Stimulated activated effector memory CD8-positive, alpha-beta T cell treated with anti-CD3 and anti-CD28 coated beads, Interleukin-12 subunit alpha, Interleukin-12 subunit beta, amount 100 ng/mL, for 72 hours (primary cell): ENCODE data around the gene ARMC5.
A peak's percentile ranks its signal among the peaks of the same experiment; 100 is the strongest.

Experiments used
- ATAC-seq: fragments of 150-1000 bp; cut with Tn5 transposase; 2 replicates; pipeline ENCODE4 v1.10.0; 2021
- DNase-seq, 2 donors: peaks; one replicate each; pipeline ENCODE4 v3.0.0; 2021 to 2022; ENCODE audit warnings: low spot score in 2 of 2
- H3K27ac Mint-ChIP-seq: one replicate; pipeline ENCODE4 v1.8.0; 2022; ENCODE audit warnings: mild to moderate bottlenecking, mixed read lengths
- H3K36me3 Mint-ChIP-seq: one replicate; pipeline ENCODE4 v1.8.0; 2022; ENCODE audit warnings: mild to moderate bottlenecking, mixed read lengths
- H3K4me1 Mint-ChIP-seq: one replicate; pipeline ENCODE4 v1.8.0; 2022; ENCODE audit warnings: mixed read lengths
- H3K4me3 Mint-ChIP-seq: one replicate; pipeline ENCODE4 v1.8.0; 2022; ENCODE audit warnings: mild to moderate bottlenecking, mixed read lengths
- H3K9me3 Mint-ChIP-seq: one replicate; pipeline ENCODE4 v1.8.0; 2022; ENCODE audit warnings: mixed read lengths

ARMC5 gene

GRCh38 chr16:31451681-31452351 lies 7.5 kb upstream of the ARMC5 start:
- no peaks in the 10 kb centered on the region for H3K9me3 Mint-ChIP-seq
- DNase-seq = no peak
- H3K4me1 Mint-ChIP-seq = peaks cover 33% of the 10 kb centered on the region
- H3K27ac Mint-ChIP-seq = peak overlapping the region; percentile 78
- no peak overlapping the region for H3K4me3 Mint-ChIP-seq
- H3K36me3 Mint-ChIP-seq = peaks cover 19% of the 10 kb centered on the region
- ATAC-seq = peak; percentile 39

GRCh38 chr16:31452631-31453106 lies 6.6 kb upstream of the ARMC5 start:
- no peak overlapping the region for H3K27ac Mint-ChIP-seq
- no peaks in the 10 kb centered on the region for H3K9me3 Mint-ChIP-seq
- no peak overlapping the region for H3K4me3 Mint-ChIP-seq
- peaks cover 39% of the 10 kb centered on the region for H3K4me1 Mint-ChIP-seq
- no peak for ATAC-seq
- no peak for DNase-seq
- H3K36me3 Mint-ChIP-seq = peaks cover 28% of the 10 kb centered on the region

DNA sequence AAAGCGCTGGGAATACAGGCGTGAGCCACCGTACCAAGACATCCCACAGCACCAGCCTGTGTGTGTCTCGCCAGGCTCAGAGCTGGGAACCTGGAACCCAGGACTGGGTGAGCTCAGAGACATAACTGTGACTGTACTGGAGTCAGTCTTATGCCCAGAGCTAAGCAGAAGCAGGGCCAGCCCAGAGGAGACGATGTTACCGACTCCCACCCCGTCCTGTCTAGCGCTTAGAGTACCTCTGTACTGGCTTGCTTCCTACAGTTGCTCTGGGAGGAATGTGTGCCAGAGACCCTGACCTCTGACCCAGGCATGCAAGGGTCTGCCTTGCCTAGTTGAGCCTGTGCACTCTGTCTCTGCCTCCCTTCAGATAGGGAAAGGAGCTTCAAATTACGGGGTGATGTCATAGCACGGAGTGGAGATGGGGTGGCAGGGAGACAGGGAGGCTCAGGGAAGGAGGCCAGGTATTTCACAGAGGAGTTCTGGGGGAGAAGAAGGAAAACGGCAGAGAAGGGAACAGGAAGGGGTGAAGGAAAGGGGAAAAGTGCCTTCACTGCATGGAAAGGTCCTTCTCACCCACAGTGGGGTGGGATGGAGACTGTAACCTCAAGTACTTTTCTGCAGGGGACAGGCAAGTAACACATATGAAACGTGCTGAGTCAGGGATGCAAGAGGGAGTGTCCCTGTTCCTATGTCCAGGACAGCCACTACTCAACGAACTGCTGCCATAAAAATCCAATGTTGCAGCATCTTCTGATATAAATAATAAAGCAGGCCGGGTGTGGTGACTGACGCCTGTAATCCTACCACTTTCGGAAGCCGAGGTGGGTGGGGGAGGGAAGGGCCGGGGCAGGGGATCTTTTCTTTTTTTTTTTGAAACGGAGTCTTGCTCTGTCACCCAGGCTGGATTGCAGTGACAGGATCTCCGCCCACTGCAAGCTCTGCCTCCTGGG lies 5.8 kb upstream of the ARMC5 start:
- ATAC-seq (no peak), DNase-seq (no peak)
- Mint-ChIP-seq H3K36me3 (peaks cover 36% of the 10 kb centered on the region), H3K4me3 (no peak overlapping the region), H3K27ac (peak overlapping the region; percentile 86), H3K9me3 (no peaks in the 10 kb centered on the region), H3K4me1 (peaks cover 45% of the 10 kb centered on the region)

- H3K4me3 Mint-ChIP-seq = peak overlapping the region; percentile 84
- H3K4me1 Mint-ChIP-seq = peaks cover 53% of the 10 kb centered on the region
- peaks cover 53% of the 10 kb centered on the region for H3K36me3 Mint-ChIP-seq
- peak overlapping the region; percentile 81 for H3K27ac Mint-ChIP-seq
- DNase-seq (no peak), ATAC-seq (no peak)
- H3K9me3 Mint-ChIP-seq = no peaks in the 10 kb centered on the region
These were observed 3.5 kb upstream of the ARMC5 start for GRCh38 chr16:31455601-31456314.

GRCh38 chr16:31456988-31457360 lies 2.3 kb upstream of the ARMC5 start:
- peaks cover 54% of the 10 kb centered on the region for H3K4me1 Mint-ChIP-seq

GRCh38 chr16:31458073-31458843 lies 1.0 kb upstream of the ARMC5 start:
- Mint-ChIP-seq H3K36me3 (peaks cover 63% of the 10 kb centered on the region), H3K9me3 (no peaks in the 10 kb centered on the region), H3K27ac (peak overlapping the region; percentile 98), H3K4me1 (peaks cover 58% of the 10 kb centered on the region), H3K4me3 (peak overlapping the region; percentile 84)
- DNase-seq (peak; percentile 45 to 82), ATAC-seq (peak; percentile 2)

More at GRCh38 chr16:31456988-31457360, 2.3 kb upstream of the ARMC5 start:
- ATAC-seq (no peak), DNase-seq (no peak)
- Mint-ChIP-seq H3K4me3 (peak overlapping the region; percentile 84), H3K27ac (no peak overlapping the region), H3K36me3 (peaks cover 53% of the 10 kb centered on the region), H3K9me3 (no peaks in the 10 kb centered on the region)

GRCh38 chr16:31459687-31460581 lies 633 bp downstream of the ARMC5 start:
- H3K36me3 Mint-ChIP-seq = peaks cover 71% of the 10 kb centered on the region
- peak; percentile 87 for ATAC-seq
- peak overlapping the region; percentile 98 for H3K27ac Mint-ChIP-seq
- H3K4me1 Mint-ChIP-seq = peaks cover 52% of the 10 kb centered on the region
- peak overlapping the region; percentile 84 for H3K4me3 Mint-ChIP-seq
- no peaks in the 10 kb centered on the region for H3K9me3 Mint-ChIP-seq
- DNase-seq = peak; percentile 100

GRCh38 chr16:31460582-31461002 lies 1.3 kb downstream of the ARMC5 start:
- DNase-seq = no peak
- peak overlapping the region; percentile 84 for H3K4me3 Mint-ChIP-seq

DNA sequence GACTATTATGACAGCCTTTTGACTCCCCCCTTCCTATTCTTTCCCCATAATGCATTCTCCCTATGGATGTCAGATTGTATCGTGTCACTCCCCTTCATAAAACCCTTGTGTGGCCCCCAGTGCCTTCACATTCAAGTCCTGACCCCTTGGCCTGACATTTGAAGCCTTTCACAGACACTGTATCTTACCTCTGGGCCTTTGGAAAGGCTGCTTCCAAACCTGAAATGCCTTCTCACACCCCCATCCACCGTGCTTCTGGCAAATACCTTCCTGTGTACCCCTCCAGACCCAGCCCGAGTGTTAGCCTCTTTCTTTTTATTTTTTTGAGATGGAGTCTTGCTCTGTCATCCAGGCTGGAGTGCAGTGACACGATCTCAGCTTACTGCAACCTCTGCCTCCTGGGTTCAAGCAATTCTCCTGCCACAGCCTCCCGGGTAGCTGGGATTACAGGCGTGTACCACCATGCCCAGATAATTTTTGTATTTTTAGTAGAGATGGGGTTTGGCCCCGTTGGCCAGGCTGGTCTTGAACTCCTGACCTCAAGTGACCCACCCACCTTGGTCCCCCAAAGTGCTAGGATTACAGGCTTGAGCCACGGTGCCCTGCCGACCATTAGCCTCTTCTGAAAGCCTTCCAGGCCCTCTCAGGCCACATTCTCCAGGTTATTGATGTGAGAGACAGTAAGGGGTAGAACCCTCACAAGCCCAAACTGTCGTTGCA lies 2.1 kb downstream of the ARMC5 start:
- Mint-ChIP-seq H3K36me3 (peaks cover 61% of the 10 kb centered on the region), H3K27ac (no peak overlapping the region), H3K4me3 (peak overlapping the region; percentile 84), H3K9me3 (no peaks in the 10 kb centered on the region), H3K4me1 (peaks cover 38% of the 10 kb centered on the region)
- DNase-seq = no peak
- ATAC-seq = no peak

More at GRCh38 chr16:31460582-31461002, 1.3 kb downstream of the ARMC5 start:
- peaks cover 69% of the 10 kb centered on the region for H3K36me3 Mint-ChIP-seq
- H3K27ac Mint-ChIP-seq = no peak overlapping the region
- no peak for ATAC-seq
- H3K4me1 Mint-ChIP-seq = peaks cover 45% of the 10 kb centered on the region
- no peaks in the 10 kb centered on the region for H3K9me3 Mint-ChIP-seq

DNA sequence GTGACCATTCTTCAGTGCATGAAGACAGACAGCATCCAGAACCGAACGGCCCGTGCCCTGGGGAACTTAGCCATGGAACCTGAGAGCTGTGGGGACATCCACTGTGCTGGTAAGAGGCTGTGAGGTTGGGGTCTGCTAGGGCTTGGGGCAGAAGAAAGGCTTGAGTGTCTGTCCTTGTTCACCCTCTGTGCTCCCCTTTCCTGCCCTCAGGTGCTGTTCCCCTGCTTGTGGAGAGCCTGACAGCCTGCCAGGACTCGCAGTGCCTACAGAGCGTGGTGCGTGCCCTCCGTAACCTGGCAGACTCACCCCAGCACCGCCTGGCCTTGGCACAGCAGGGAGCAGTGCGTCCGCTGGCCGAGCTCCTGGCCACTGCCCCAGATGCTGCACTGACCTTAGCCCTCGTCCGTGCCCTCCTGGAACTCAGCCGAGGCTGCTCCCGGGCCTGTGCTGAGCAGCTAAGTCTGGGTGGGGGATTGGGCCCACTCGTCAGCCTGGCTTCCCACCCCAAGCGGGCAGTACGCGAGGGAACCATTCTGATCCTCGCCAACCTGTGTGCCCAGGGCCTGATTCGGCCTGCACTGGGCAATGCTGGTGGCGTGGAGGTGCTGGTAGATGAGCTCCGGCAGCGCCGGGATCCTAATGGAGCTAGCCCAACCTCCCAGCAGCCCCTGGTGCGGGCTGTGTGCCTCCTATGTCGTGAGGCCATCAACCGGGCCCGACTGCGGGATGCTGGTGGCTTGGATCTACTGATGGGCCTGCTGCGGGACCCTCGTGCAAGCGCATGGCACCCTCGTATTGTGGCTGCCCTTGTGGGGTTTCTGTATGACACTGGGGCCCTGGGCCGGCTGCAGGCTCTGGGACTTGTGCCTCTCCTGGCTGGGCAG lies 2.9 kb downstream of the ARMC5 start:
- no peaks in the 10 kb centered on the region for H3K9me3 Mint-ChIP-seq
- H3K4me3 Mint-ChIP-seq = no peak overlapping the region
- H3K27ac Mint-ChIP-seq = peak overlapping the region; percentile 72
- H3K4me1 Mint-ChIP-seq = peaks cover 35% of the 10 kb centered on the region
- H3K36me3 Mint-ChIP-seq = peaks cover 60% of the 10 kb centered on the region
- ATAC-seq (no peak), DNase-seq (no peak)

DNA sequence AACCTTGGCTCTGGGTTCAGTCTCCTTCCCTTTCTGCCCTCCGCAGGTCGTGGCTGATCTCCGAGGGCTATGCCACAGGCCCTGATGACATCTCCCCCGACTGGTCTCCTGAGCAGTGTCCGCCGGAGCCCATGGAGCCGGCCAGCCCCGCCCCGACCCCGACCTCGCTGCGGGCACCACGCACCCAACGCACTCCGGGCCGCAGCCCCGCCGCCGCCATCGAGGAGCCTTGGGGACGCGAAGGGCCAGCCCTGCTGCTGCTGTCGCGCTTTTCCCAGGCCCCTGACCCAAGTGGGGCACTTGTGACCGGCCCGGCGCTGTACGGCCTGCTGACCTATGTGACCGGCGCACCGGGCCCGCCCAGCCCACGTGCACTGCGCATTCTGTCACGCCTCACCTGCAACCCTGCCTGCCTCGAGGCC lies 5.1 kb downstream of the ARMC5 start:
- Mint-ChIP-seq H3K36me3 (peaks cover 40% of the 10 kb centered on the region), H3K4me3 (no peak overlapping the region), H3K27ac (no peak overlapping the region), H3K4me1 (peaks cover 28% of the 10 kb centered on the region), H3K9me3 (no peaks in the 10 kb centered on the region)
- ATAC-seq = no peak
- DNase-seq = no peak

GRCh38 chr16:31464781-31465260 lies 5.5 kb downstream of the ARMC5 start:
- peaks cover 35% of the 10 kb centered on the region for H3K36me3 Mint-ChIP-seq
- no peaks in the 10 kb centered on the region for H3K9me3 Mint-ChIP-seq

More at GRCh38 chr16:31464781-31465260, 5.5 kb downstream of the ARMC5 start:
- Mint-ChIP-seq H3K4me3 (no peak overlapping the region), H3K4me1 (peaks cover 28% of the 10 kb centered on the region), H3K27ac (no peak overlapping the region)
- DNase-seq = no peak
- ATAC-seq = no peak
